GM19099 (cell line): Measurements from ENCODE around the gene MAP1LC3A.

Experiments used
- POLR2A ChIP-seq: IDR thresholded peaks from 3 replicates; pipeline ENCODE4 v1.6.1; 2011; ENCODE audit warnings: low read depth; ENCODE audit not compliant: insufficient read length; ENCODE audit errors: extremely low read depth

The MAP1LC3A gene

DNA sequence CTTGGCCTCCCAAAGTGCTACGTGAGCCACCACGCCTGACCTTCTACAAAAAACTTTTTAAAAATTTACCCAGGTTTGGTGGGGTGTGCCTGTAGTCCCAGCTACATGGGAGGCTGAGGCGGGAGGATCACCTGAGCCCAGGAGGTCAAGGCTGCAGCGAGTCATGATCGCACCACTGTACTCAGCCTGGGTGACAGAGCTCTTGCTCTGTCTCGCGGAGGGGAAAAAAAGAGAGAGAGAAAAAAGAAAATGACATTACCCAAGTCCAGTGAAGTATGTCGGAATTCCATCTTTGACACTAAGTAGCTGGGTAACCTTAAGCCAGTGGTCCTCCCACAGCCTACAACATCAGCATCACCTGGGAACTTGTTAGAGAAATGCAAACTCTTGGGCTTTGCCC, 18.8 kb upstream of the MAP1LC3A start:
- no peak for TF ChIP-seq POLR2A

DNA sequence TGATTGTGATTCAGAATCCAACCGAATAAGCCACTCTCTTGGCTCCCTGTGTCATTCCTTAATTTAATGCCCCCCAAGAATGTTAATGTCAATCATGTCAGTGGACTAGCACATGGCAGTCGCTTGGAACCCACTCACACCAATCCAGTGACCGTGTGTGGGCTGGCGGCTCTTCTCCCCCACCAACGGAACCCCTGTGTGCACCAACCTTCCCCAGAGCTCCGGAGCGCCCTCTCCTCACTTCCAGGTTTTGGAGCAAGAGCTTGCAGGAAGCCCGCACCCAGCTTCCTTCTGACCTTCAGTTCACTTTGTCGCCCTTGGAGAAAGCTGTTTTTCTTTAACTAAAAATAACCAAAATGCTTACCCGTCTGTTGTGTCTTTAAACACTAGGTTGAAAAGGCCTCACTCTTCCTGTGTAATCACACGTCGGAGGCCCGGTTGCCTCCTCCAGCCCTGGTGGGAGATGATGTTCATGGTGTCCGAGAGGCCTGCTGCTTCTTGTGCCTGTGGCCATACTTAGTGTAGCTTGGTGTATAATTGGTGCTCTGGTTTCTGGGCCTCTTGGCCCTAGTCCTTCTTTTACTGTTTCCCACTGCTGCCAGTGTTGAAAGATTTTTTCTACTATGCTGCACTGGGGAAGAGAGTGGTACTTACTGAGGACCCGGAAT, 17.8 kb upstream of the MAP1LC3A start:
- TF ChIP-seq POLR2A: no peak

DNA sequence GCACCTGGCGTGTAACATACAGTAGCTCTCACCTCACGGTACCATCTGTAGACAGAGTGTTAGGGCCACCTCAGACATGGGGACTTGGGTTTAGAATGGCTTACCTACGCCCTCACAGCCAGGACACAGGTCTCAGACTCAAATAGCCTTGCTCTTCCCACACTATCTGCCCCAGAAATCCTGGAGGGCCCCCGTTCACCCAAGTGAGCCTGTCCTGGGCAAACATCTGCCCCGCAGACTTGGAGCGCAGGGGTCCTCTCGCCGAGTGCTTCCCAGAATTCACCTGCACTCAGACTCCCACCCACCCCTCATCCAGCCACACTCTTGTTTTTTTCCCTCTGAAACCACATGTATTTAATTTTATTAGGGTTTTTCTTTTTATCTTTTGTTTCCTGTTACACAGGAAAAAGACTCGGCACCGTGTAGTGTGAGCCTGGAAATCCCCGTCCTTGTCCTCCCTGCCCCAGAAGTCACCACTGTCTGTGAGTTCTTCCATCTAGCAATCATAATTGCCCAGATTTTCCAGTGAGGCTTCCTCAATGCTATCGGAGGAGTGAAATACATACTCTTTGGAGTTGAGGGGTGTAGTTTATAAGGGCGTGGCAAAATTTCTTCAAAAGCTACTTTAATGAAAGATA, 17.1 kb upstream of the MAP1LC3A start:
- no peak for TF ChIP-seq POLR2A

DNA sequence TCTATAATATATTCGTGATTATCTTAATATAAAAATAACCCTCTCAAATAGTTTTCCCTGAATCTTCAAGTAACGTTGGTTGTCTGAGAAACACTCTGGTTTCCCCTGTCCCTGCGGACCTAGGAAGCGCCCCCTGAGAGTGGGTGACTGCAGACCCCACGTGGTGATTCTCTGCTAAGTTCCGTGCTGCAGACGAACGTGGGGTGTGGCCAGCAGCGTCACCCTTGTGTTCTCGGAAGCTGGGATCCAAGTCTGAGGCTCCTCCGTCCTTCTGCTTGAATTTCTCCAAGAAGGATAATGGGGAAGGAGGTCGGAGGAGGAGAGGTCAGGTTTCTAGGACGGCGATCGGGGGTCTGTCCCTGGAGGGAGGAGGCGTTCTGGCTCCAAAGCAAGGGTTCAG, 16.6 kb upstream of the MAP1LC3A start:
- no peak for TF ChIP-seq POLR2A

DNA sequence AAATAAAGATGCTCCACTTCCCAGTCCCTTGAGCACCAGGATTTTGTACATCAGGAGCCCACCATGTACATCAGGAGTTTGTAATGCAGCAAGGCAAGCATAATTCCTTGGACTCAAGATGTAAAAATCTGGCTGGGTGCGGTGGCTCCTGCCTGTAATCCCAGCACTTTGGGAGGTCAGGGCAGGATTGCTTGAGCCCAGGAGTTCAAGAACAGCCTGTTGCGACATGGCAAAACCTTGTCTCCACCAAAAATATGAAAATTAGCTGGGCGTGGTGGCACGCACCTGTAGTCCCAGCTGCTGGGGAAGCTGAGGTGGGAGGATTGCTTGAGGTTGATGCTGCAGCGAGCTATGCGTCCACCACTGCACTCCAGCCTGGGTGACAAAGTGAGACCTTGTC, 16.1 kb upstream of the MAP1LC3A start:
- peak; percentile 9 for TF ChIP-seq POLR2A

DNA sequence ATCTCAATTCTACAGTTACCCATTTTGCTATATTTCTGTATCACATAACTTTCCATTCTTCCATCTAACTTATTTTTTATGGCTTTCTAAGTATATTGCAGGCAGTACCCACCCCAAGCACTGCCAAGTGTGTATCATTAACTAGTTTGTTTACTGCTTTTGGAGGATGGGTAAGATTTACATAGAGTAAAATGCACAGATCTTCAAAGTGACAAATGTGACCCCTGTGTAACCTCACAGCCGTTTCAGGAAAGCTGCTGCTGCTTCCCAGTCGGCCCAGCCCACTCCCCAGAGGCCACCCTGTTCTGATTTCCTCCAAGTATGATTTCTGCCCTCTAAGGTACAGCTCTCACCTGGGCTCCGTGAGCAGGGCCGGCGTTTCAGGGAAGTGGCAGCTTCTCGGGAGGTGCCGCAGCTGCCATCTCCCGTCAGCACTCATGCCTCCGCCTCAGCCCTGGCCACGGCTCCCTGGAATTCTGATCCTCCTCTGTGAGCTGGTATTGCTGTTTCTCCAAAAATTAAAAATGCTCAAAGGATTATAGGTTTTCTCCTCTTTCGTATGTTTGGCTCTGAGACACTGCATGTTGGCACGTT, 15.0 kb upstream of the MAP1LC3A start:
- TF ChIP-seq POLR2A: no peak

DNA sequence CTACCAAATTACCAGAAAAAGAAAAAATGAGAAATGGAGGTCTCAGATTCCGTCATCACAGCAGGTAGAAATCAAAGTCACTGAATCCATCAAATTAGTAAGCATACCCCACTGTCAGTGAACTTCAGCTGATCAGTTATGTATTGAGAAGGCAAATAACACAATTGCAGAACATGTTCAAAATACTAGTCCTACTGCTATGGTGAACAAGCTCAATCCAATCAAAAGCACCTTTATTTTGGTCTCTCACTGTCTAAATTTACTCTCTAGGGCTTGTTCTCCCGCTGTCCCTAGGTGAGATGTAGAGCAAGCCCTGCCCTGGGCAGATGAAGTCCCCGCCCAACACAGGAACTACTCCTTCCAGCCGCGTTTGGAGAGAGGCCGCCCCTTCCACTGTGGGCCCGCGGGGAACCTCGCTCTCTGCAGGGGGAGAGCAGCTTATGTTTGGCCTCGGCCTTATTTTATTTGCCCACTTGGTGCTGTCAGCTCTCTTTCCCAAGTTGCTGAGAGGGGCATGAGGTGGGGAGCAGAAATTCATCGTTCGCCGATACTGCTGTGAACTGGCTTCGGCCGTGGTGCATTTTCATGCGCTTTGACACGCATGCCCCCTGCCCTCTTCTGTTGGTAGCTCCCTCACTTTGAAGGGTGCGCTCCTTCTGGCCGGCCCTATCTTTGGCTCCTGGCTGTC, 14.3 kb upstream of the MAP1LC3A start:
- no peak for TF ChIP-seq POLR2A

DNA sequence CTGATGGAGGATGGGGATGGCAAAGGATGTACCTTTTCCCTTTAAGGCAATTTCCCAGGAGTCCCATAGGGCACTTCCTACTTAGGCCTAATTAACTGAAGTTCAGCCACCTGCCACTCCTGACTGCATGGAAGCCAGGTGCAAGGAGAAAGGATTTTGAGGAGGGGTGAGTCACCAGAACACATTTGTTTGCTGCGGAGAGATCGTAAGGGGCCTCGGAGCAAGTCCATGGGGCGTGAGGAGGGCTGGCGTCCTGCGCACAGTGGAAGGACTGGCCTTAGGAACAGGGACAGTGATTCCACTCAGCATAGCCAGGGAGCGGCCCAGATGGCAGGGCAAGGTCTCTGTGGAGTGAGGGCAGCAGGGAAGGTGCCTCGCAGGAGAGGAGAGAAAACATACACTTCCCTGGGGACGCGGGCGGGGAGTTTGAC, 11.8 kb upstream of the MAP1LC3A start:
- no peak for TF ChIP-seq POLR2A

DNA sequence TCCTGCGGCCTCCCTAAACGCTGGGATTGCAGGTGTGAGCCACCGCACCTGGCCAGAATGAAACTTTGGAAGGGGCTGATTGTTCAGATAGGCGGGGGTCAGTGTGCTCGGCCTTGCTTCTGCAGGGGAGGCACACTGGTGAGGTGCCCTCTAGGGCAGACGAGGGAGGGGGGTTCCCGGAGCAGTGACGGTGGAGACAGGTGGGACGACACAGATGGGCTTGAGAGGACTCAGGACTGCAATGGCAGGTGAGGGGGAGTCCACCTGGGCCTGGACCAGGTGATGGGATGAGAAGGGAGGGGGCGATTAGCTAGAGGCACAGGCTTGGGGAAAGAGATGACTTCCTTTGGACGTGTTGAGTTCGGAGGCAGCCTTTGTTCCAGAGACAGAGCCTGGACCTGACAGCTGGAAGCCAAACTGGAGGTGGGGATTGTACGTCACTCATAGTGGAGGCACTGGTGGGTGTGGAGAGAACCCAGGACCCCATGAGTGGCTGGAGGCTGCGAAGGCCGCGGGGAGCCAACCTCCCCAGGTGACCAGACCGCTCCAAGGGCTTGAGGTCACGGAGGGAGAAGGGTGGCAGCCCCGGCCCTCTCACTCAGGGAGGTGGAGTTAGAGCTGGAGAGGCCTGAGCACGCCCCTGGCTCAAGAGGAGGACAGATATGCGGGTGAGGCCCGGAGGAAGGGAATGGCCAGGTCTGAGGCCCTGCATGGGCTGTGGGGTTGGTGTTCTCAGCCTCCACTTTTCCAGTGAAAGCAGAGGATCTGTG, 10.5 kb upstream of the MAP1LC3A start:
- TF ChIP-seq POLR2A: no peak

DNA sequence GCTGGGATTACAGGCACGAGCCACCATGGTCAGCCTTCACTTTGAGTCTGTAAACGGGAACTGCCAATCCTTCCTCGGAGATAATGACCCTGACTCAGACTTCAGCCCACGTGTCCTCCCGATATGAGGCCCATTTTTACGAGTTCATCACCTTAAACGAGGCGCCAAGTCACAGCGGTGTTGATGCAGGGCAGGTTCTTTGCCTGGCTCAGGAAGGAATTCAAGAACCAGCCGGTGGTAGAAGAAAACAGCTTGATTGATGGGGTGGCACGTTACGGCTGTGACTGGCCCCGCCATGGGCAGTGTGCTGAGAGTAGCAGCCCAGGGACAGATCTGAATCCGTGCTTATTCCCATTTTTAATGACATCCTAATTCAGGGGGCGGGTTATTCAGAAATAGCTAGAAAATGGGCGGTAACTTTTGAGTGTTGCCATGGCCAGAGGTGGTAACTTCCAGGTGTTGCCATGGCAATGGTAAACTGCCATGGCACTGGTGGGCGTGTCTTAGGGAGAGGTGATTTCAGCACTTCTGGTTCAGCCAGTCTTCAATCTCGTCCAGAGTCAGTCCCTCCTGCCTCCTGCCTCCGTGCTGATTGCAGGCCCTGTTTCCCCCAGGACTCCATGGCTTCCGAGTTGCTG, 9.1 kb upstream of the MAP1LC3A start:
- TF ChIP-seq POLR2A: no peak

DNA sequence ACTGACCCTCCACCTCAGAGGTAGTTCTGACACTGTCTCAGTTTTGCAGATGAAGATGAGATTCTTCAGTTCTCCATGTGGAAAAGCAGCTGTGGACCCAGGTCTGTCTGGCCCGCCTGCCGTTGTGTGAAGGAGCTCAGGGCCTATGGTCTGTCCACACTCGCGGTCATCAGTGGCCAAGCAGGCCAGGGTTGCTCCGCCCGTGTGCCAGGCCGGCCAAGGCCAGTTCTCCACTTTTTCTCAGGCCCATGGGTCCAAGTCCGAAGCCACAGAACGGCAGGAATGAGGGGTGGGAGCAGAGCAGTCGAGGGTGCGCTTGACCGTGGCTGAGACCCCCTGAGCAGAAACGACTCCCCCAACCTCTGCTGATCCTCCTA, 8.6 kb upstream of the MAP1LC3A start:
- TF ChIP-seq POLR2A: no peak

DNA sequence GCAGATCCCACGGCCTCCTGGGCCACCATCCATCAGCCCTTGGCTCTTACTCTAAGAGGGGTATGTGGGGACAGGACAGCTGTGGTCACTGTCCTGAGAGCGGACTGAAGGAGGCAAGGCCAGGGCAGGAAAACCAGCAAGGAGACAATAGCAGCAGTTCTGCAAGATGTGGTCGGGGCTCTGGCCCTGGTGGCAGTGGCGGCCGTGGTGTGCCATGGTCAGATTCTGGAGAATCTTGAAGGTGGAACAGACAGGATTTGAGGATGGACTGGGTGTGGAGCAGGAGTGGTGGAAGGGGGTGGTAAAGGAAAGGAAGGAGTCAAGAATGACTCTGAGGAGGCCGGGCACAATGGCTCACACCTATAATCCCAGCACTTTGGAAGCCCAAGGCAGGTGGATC, 5.9 kb upstream of the MAP1LC3A start:
- TF ChIP-seq POLR2A: no peak

DNA sequence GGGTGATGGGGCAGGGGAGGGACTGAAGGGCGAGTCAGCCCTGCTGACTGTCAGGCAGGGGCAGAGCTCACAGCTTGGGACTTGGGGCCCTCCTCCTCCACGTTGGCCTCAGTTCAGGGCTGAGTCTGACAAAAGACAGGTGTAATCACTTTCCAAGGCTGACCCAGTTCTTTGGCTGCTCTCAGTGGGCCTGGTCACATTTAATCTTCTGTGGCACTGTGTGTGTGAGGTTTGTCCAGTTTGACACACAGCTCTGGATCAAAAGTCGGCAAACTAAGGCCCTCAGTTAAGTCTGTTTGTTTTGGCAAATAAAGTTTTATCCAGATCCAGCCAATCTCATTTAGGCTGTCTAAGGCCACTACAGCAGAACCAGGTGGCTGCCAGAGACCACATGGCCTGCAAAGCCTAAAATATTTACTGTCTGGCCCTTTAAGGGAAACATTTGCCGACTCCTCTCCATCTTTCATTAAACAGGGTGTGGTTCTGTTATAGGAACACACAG, 5.1 kb upstream of the MAP1LC3A start:
- no peak for TF ChIP-seq POLR2A

DNA sequence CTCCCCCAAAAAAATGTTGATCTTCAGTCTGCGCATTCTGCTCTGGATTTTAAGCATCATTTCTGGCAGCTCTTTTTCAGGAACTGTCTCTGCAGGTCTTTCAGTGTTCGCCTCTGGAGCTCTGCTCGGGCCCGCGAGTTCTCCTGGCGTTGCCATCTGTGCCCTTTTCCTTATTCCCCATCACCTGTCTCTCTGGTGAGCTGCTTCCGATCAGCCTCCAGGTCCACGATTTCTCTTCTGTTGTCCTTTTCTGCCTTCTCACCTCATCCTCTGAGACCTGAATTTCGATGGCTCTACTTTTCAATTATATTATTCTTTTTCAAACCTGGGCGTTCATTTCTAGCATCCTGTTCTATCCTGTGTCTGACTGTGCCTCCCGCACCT, 590 bp upstream of the MAP1LC3A start:
- no peak for TF ChIP-seq POLR2A
